ENCODE data around the gene MICU2.

DNA sequence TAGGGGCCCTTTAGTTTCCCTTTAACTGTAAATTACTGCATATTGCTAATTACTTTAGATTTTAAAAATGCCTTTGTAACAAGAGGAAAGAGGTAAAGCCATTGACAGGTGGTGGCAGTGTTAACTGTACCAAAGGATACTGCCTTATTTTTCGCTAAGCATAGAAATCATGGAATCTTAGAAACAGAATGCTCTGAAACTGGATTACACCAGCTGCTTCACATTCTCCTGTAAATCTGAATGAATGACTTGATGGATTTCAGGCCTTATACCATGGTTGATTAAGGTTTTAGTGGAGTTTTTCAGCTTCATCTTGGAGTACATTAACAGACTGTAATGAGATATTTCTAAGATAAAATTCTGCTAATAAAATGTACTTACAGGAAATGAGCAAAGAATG lies 25.2 kb downstream of the MICU2 start:
- no peak for TF ChIP-seq POLR2A (IDR thresholded peaks at IDR 0.05)
- TF ChIP-seq, protein P1, sequence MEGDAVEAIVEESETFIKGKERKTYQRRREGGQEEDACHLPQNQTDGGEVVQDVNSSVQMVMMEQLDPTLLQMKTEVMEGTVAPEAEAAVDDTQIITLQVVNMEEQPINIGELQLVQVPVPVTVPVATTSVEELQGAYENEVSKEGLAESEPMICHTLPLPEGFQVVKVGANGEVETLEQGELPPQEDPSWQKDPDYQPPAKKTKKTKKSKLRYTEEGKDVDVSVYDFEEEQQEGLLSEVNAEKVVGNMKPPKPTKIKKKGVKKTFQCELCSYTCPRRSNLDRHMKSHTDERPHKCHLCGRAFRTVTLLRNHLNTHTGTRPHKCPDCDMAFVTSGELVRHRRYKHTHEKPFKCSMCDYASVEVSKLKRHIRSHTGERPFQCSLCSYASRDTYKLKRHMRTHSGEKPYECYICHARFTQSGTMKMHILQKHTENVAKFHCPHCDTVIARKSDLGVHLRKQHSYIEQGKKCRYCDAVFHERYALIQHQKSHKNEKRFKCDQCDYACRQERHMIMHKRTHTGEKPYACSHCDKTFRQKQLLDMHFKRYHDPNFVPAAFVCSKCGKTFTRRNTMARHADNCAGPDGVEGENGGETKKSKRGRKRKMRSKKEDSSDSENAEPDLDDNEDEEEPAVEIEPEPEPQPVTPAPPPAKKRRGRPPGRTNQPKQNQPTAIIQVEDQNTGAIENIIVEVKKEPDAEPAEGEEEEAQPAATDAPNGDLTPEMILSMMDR (IDR thresholded peaks at IDR 0.05), result no peak
